NCI-H2107 treated with DMSO at 0.1 percent for 48 hours (cell line): ENCODE measurements around the gene SMC3.

Experiments
- DNase-seq: peaks from one replicate; lab custom pipeline; 2025; ENCODE audit not compliant: unreplicated experiment; lab: John Stamatoyannopoulos, UW

SMC3 gene

DNA sequence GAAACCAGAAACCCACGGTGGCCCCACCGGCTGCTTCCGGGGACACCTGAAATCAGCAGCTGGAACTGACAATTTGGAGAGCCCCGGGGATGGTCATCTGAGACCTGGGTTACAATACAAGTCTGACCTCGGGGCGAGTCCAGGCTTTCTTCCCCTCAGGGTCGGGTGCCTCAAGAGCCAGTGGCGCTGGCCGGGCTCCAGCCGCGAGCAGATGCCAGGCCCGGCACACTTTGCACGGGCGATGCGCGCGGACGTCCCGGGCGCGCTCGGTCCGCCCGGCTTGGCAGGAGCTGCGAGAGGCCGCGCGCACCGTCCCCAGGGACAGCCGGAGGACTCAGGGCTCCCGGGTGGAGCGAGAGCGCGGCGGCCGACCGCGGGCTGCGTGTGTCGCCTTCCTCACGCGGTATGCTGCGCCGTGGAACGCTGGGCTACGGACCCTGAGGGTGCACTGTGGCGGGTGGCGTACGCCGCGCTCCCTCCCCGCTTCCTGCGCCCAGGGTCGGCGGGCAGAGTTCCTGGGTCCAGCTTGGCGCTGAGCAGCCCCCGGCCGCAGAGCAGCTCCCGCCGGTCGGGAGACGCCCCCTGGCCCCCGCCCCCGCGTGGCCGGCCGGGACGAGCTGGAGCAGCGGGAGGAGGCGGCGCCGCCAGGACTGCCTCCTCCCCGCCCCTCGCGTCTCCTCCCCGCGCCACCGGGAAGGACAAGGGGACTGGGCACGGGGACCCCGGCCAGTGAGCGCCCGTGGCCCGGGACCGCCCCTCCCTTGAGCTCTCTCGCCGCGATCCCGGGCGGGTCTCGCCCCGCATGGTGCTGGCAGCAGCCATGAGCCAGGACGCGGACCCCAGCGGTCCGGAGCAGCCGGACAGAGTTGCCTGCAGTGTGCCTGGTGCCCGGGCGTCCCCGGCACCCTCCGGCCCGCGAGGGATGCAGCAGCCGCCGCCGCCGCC, 76.4 kb downstream of the SMC3 start, which contains the start of gene RBM20:
RBM20 (plus strand) TSS at position 684 of the 945 bp plus-strand sequence; CDS start at position 803, 119 bp downstream.
- no peak for DNase-seq

GRCh38 chr10:110644598-110645462, 77.3 kb downstream of the SMC3 start:
- no peak for DNase-seq

GRCh38 chr10:110646417-110647135, 79.1 kb downstream of the SMC3 start:
- no peak for DNase-seq

GRCh38 chr10:110647136-110647430, 79.6 kb downstream of the SMC3 start:
- DNase-seq = no peak

GRCh38 chr10:110648692-110649346, 81.3 kb downstream of the SMC3 start:
- DNase-seq = no peak

- no peak for DNase-seq
Observed at GRCh38 chr10:110649347-110650264, 82.1 kb downstream of the SMC3 start.

- DNase-seq = no peak
Observed at GRCh38 chr10:110650265-110650668, 82.8 kb downstream of the SMC3 start.

DNA sequence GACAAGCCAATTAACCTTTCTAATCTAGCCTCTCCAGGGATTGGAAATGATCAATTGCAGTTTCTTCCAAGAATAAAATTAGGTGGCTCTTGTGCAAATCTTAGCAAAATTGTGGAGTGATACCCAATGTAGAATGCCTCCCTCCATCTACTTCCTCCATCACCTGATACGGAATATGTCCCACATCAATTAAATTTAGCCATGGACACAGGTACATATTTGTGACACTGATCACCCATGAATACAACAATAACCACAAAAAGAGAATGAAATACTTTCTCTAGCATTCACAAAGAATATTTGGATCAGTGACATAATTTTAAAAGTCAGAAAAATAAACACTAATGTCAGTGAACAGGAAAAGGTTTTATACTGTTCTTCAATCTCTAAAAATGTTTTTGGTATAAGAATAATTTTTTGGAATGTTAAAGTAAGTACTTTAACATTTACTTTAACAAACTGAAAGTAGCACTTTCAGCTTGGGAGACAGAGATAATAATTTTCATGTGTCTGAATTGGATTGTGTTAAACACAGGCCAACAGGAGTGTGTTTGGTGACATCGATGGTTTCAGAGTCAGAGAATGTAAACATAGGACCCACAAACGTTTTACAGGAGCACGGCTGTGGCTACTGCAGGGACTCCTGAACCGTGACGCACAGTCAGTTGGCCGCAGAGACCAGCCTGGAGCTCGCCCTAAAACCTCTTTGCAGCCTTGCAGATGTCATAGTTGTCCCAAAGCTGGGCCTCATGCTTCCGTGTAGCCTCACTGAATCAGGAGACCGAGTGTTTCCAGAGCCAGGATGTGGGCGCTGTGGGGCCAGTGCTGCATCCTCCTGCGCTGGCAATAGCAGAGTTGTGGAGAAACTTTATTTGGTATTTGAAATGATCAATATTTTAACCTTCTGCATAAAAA, 83.8 kb downstream of the SMC3 start:
- DNase-seq = no peak

DNA sequence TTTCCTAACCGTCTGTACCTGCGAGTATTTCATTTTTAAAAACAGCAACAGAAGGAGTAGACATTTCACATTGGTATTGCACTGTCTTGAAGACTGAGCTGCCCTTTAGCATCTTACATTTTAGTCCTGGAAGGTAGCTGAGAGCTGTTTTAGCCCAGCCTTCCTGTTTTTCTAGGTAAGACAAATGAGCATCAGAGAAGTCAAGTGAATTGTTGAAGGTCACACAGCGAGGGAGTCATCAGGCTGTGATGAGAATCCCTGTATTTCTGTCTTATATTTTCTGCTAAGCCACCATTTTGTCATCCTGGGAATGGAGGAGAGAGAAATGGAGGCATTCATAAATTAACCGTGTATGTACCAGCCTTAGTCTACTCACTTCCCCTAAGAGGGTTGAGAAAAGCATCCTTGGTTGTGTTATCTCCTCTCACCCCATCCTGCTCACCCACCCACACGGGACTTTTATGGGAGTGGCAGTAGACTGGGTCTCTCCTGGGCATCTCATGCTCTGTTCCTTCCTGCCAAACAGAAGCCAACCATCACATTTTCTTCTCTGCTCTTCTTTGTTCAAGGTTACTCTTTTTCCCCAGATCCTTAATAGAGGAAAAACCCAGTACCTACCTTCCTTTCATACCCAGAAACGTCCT, 85.1 kb downstream of the SMC3 start:
- DNase-seq = no peak
